MM.1S (cell line): ENCODE results near the gene LRRIQ4.

Experiments
- DNase-seq: peaks from one replicate; pipeline ENCODE4 v3.0.0-alpha.2; 2015
- H2AFZ ChIP-seq: fragments of 300-600 bp; sonication (generic); 2 replicates; pipeline ENCODE4 v1.6.0; 2016; ENCODE audit warnings: antibody characterized with exemption, low read length
- H3F3A ChIP-seq: fragments of 300-600 bp; sonication (generic); 2 replicates; pipeline ENCODE4 v1.6.1; 2016; ENCODE audit warnings: mild to moderate bottlenecking, antibody characterized with exemption, low read length, moderate library complexity, mixed read lengths; ENCODE audit not compliant: insufficient read depth
- H3K27ac ChIP-seq: fragments of 300-600 bp; sonication (generic); 2 replicates; pipeline ENCODE4 v1.5.1; 2016; ENCODE audit warnings: mild to moderate bottlenecking, low read length
- H3K27me3 ChIP-seq: fragments of 300-600 bp; sonication (generic); replicated peaks from 2 replicates; pipeline ENCODE4 v1.6.0; 2016; ENCODE audit warnings: low read length; ENCODE audit not compliant: insufficient read depth
- H3K36me3 ChIP-seq: fragments of 300-600 bp; sonication (generic); replicated peaks from 2 replicates; pipeline ENCODE4 v1.6.1; 2016; ENCODE audit warnings: mild to moderate bottlenecking, low read length, mixed read lengths; ENCODE audit not compliant: insufficient read depth
- H3K4me1 ChIP-seq: fragments of 300-600 bp; sonication (generic); 2 replicates; pipeline ENCODE4 v1.6.1; 2016; ENCODE audit warnings: low read length, mixed read lengths
- H3K4me2 ChIP-seq: fragments of 300-600 bp; sonication (generic); 2 replicates; pipeline ENCODE4 v1.6.0; 2016; ENCODE audit warnings: low read depth, low read length
- H3K4me3 ChIP-seq: fragments of 300-600 bp; sonication (generic); 2 replicates; pipeline ENCODE4 v1.5.1; 2016; ENCODE audit warnings: low read length, mixed read lengths
- H3K79me2 ChIP-seq: fragments of 300-600 bp; sonication (generic); 2 replicates; pipeline ENCODE4 v1.6.1; 2016; ENCODE audit warnings: mixed run types, low read length, mixed read lengths
- H3K9ac ChIP-seq: fragments of 300-600 bp; sonication (generic); 2 replicates; pipeline ENCODE4 v1.6.1; 2016; ENCODE audit warnings: low read length, mixed read lengths
- H3K9me2 ChIP-seq: fragments of 300-600 bp; sonication (generic); replicated peaks from 2 replicates; pipeline ENCODE4 v1.6.1; 2016; ENCODE audit warnings: mild to moderate bottlenecking, low read length, mixed read lengths; ENCODE audit not compliant: insufficient read depth
- H3K9me3 ChIP-seq: fragments of 300-600 bp; sonication (generic); replicated peaks from 2 replicates; pipeline ENCODE4 v1.6.1; 2016; ENCODE audit warnings: mild to moderate bottlenecking, low read length, mixed read lengths; ENCODE audit not compliant: insufficient read depth
- H4K20me1 ChIP-seq: fragments of 300-600 bp; sonication (generic); 2 replicates; pipeline ENCODE4 v1.6.1; 2016; ENCODE audit warnings: mild to moderate bottlenecking, low read length, moderate library complexity, mixed read lengths; ENCODE audit not compliant: insufficient read depth
- EZH2 ChIP-seq: fragments of 300-600 bp; sonication (generic); optimal IDR thresholded peaks from 2 replicates; pipeline ENCODE3; 2017; ENCODE audit warnings: low read depth, mild to moderate bottlenecking, antibody characterized with exemption, low read length, mixed read lengths
- EZH2phosphoT487 ChIP-seq: fragments of 300-600 bp; sonication (generic); IDR thresholded peaks from 2 replicates; pipeline ENCODE4 v1.6.1; 2018; ENCODE audit warnings: antibody characterized with exemption, low read length
- TF ChIP-seq, protein P1 (sequence below): fragments of 300-600 bp; sonication (generic); IDR thresholded peaks from 2 replicates; pipeline ENCODE4 v1.5.1; 2016; ENCODE audit warnings: antibody characterized with exemption, low read length, mixed read lengths

Gene LRRIQ4

DNA sequence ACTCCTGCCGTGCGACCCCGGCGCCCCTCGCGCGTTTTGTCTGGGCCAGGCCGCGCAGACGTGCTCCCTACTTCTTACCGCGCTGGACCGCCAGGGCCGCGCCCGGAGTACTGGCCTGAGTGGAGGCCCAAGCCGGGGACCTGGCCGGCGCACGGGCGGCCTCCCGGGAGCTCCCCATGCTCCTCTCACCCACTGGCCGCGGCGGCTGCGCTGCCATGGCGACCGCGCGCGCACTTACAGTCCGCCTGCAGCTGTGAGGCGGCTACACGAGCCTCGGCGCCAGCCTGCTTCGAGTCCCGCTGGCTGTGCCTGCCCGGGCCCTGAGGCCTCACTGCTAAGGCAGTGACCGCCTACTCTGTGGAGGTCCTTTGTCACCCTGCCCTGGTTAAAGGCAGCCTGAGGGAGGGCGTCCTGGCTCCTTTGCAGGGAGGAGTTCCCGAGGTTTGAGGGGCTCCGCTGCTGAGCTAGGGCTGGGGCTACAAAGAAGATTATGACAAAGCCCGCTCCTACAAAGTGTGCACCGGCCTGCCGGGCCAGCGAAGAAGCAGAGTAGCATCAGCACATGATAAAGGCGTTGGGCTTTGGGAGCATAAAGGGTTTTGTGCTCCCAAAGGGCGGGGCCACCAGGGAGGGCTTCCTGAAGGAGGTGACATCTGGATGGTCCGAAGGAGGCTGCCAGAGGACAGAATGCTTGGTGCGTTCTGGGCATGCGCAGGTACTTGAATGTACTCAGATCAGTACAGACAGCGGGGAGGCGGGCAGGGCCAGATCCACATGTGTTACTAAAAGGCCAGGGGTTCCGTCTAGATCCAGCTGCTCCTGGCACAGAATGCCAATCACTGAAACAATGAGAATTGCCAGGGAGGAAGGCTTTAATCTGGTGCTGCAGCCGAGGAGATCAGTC lies at the start of gene LRRIQ4, which contains the start of gene LRRC34:
Gene LRRIQ4 (plus strand): TSS at position 539 of the 904 bp plus-strand sequence. CDS start 9,052 bp downstream, outside the sequence.
Gene LRRC34 (minus strand): TSS at position 573 of the 904 bp plus-strand sequence. CDS start 356 bp downstream, at position 217.
- peak; percentile 93 for DNase-seq
- H3K4me1 ChIP-seq: no peaks in the 10 kb centered on the region
- H3K9me3 ChIP-seq: 0 out of 2 replicates have a peak, but pooled peaks cover 4% of the 10 kb centered on the region
- H3K4me2 ChIP-seq: peak within 1 kb of the TSS; percentile 93
- no peaks in the 10 kb centered on the region for H3K36me3 ChIP-seq
- peaks cover 10% of the 10 kb centered on the region; the same call in 1 of the 2 replicates for H3F3A ChIP-seq
- no peaks in the 10 kb centered on the region for H4K20me1 ChIP-seq
- TF ChIP-seq, protein P1, sequence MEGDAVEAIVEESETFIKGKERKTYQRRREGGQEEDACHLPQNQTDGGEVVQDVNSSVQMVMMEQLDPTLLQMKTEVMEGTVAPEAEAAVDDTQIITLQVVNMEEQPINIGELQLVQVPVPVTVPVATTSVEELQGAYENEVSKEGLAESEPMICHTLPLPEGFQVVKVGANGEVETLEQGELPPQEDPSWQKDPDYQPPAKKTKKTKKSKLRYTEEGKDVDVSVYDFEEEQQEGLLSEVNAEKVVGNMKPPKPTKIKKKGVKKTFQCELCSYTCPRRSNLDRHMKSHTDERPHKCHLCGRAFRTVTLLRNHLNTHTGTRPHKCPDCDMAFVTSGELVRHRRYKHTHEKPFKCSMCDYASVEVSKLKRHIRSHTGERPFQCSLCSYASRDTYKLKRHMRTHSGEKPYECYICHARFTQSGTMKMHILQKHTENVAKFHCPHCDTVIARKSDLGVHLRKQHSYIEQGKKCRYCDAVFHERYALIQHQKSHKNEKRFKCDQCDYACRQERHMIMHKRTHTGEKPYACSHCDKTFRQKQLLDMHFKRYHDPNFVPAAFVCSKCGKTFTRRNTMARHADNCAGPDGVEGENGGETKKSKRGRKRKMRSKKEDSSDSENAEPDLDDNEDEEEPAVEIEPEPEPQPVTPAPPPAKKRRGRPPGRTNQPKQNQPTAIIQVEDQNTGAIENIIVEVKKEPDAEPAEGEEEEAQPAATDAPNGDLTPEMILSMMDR: no peak
- TF ChIP-seq EZH2phosphoT487: no peak
- TF ChIP-seq EZH2: no peak
- H3K79me2 ChIP-seq: no peaks in the 10 kb centered on the region
- H2AFZ ChIP-seq: peak within 1 kb of the TSS; percentile 94
- peak within 1 kb of the TSS; percentile 66 for H3K4me3 ChIP-seq
- no peaks in the 10 kb centered on the region for H3K9me2 ChIP-seq
- H3K27me3 ChIP-seq: no peaks in the 10 kb centered on the region
- peak within 1 kb of the TSS; percentile 56 for H3K9ac ChIP-seq
- peak within 1 kb of the TSS; percentile 23; the same call in 1 of the 2 replicates for H3K27ac ChIP-seq

DNA sequence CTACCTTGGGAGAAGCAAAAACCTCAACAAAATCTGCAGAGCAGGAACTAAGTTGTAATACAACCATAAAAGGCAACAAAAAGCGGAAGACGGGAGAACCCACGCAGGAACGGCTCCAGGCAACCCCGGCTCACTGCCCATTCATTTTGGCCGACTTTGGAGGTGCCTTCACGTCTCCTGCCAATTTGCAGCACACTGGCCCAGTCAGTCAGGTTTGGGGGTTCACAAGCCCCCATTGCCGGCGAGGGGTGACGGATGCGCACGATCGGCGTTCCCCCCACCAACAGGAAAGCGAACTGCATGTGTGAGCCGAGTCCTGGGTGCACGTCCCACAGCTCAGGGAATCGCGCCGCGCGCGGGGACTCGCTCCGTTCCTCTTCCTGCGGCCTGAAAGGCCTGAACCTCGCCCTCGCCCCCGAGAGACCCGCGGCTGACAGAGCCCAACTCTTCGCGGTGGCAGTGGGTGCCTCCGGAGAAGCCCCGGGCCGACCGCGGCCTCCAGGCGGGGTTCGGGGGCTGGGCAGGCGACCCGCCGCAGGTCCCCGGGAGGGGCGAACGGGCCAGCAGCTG lies 48.3 kb upstream of the LRRIQ4 start:
- H3K4me2 ChIP-seq: peak overlapping the region; percentile 83
- no peaks in the 10 kb centered on the region for H3K79me2 ChIP-seq
- peak overlapping the region; percentile 79 for H3K27ac ChIP-seq
- no peaks in the 10 kb centered on the region for H4K20me1 ChIP-seq
- peak; percentile 58 for DNase-seq
- H3K9me2 ChIP-seq: no peaks in the 10 kb centered on the region
- peak overlapping the region; percentile 91 for H3K4me3 ChIP-seq
- TF ChIP-seq, protein P1: no peak
- TF ChIP-seq EZH2 (no peak), EZH2phosphoT487 (no peak)
- no peaks in the 10 kb centered on the region for H3K9me3 ChIP-seq
- no peaks in the 10 kb centered on the region for H3K36me3 ChIP-seq
- H3K9ac ChIP-seq: peak overlapping the region; percentile 85
- peaks cover 49% of the 10 kb centered on the region for H3F3A ChIP-seq
- peak overlapping the region; percentile 77 for H2AFZ ChIP-seq
- 0 out of 2 replicates have a peak, but pooled peaks cover 5% of the 10 kb centered on the region for H3K27me3 ChIP-seq
- peaks cover 6% of the 10 kb centered on the region for H3K4me1 ChIP-seq

DNA sequence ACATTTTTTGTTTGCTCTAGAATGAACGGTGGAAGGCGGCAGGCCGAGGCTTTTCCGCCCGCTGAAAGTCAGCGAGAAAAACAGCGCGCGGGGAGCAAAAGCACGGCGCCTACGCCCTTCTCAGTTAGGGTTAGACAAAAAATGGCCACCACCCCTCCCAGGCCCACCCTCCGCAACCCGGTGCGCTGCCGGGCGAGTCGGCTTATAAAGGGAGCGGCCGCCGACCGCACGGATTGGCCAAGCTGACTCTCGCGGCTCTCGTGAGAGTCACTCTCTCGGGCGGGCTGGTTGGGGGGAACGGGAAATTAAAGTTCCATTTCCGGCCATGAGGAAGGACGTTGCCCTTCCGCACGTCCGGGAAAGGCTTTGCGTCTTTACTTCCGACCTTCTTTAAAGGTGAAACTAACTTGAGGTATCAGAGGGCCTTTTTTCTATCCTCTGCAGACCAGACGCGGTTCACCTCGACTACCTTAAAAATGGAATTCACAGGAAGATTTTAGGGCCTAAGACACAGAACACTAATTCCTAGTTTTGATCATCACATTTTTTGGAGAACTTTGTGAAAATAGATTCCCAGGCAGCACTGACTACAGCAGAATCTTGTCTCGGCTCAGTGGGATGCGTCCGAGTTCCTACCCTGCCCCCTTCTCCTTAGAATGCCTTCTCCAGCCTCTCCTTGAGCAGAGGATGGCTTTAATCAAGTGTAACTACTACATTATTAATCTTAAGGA lies 47.6 kb upstream of the LRRIQ4 start, which contains the start of gene TERC:
Gene TERC (minus strand): TSS at position 179 of the 731 bp plus-strand sequence.
- peak within 1 kb of the TSS; percentile 85 for H3K9ac ChIP-seq
- peak within 1 kb of the TSS; percentile 77 for H2AFZ ChIP-seq
- no peak for TF ChIP-seq EZH2
- TF ChIP-seq, protein P1: no peak
- no peak for TF ChIP-seq EZH2phosphoT487
- H3K27me3 ChIP-seq: 0 out of 2 replicates have a peak, but pooled peaks cover 5% of the 10 kb centered on the region
- peak; percentile 98 for DNase-seq
- H3K9me3 ChIP-seq: no peaks in the 10 kb centered on the region
- H3K9me2 ChIP-seq: no peaks in the 10 kb centered on the region
- H3F3A ChIP-seq: peaks cover 54% of the 10 kb centered on the region
- H3K36me3 ChIP-seq: no peaks in the 10 kb centered on the region
- peak within 1 kb of the TSS; percentile 83 for H3K4me2 ChIP-seq
- H4K20me1 ChIP-seq: no peaks in the 10 kb centered on the region
- H3K27ac ChIP-seq: peak within 1 kb of the TSS; percentile 79
- peak within 1 kb of the TSS; percentile 91 for H3K4me3 ChIP-seq
- H3K4me1 ChIP-seq: 0 out of 2 replicates have a peak, but pooled peaks cover 3% of the 10 kb centered on the region
- H3K79me2 ChIP-seq: no peaks in the 10 kb centered on the region
